PC-9 (cell line): ENCODE measurements around the gene LGI2. TPM values are rescaled to one million over a fixed set of nuclear protein-coding genes. Genes with fewer than 3 reads are reported as not detected.

ENCODE experiments used
- BruUV-seq: library from RNA; stranded (reverse); fragments of 400-500 nt; replicated peaks from 2 replicates; lab custom pipeline; 2021; lab: Mats Ljungman, UMichigan
- CTCF ChIA-PET: fragments of 300-600 bp; sonication (Branson Sonifier 250); formaldehyde crosslinking; loops from one replicate; lab custom pipeline; 2022; ENCODE audit warnings: antibody characterized with exemption; lab: Charles Lee
- POLR2A ChIA-PET: fragments of 300-600 bp; sonication (Branson Sonifier 250); formaldehyde crosslinking; loops from one replicate; lab custom pipeline; 2022; ENCODE audit warnings: antibody characterized with exemption; ENCODE audit not compliant: unreplicated experiment; lab: Charles Lee
- DNase-seq, 2 experiments: peaks; one replicate each; pipeline versions ENCODE4 v3.0.0 to v3.0.0-alpha.2; 2015 to 2022; ENCODE audit warnings: mixed read lengths in 1 of 2
- H2AFZ ChIP-seq: fragments of 200-600 bp; sonication (generic); 2 replicates; pipeline ENCODE4 v1.8.1; 2017; ENCODE audit warnings: antibody characterized with exemption
- H3F3A ChIP-seq: fragments of 200-600 bp; sonication (generic); 2 replicates; pipeline ENCODE4 v1.8.1; 2017; ENCODE audit warnings: antibody characterized with exemption, mild to moderate bottlenecking, low read depth; ENCODE audit not compliant: insufficient read depth
- H3K27ac ChIP-seq: fragments of 200-600 bp; sonication (generic); 2 replicates; pipeline ENCODE4 v1.6.1; 2016; ENCODE audit warnings: mixed run types
- H3K27me3 ChIP-seq: fragments of 200-600 bp; sonication (generic); 2 replicates; pipeline ENCODE4 v1.6.1; 2016; ENCODE audit warnings: low read depth, mixed run types; ENCODE audit not compliant: insufficient read depth
- H3K36me3 ChIP-seq: fragments of 200-600 bp; sonication (generic); 2 replicates; pipeline ENCODE4 v1.6.1; 2016; ENCODE audit warnings: low read depth, mixed run types
- H3K4me1 ChIP-seq: fragments of 200-600 bp; sonication (generic); replicated peaks from 2 replicates; pipeline ENCODE4 v1.6.1; 2016; ENCODE audit warnings: mixed run types; ENCODE audit not compliant: insufficient read depth
- H3K4me2 ChIP-seq: fragments of 200-600 bp; sonication (generic); 2 replicates; pipeline ENCODE4 v1.6.1; 2017; ENCODE audit warnings: mixed run types
- H3K4me3 ChIP-seq: fragments of 200-600 bp; sonication (generic); 2 replicates; pipeline ENCODE4 v1.6.1; 2016; ENCODE audit warnings: mixed run types
- H3K79me2 ChIP-seq: fragments of 200-600 bp; sonication (generic); 2 replicates; pipeline ENCODE4 v1.6.1; 2017; ENCODE audit warnings: low read depth, mixed run types
- H3K9me2 ChIP-seq: fragments of 200-600 bp; sonication (generic); 2 replicates; pipeline ENCODE4 v1.8.1; 2017; ENCODE audit warnings: mild to moderate bottlenecking; ENCODE audit not compliant: insufficient read depth
- H3K9me3 ChIP-seq: fragments of 200-600 bp; sonication (generic); 2 replicates; pipeline ENCODE4 v1.8.1; 2016; ENCODE audit warnings: low read depth; ENCODE audit not compliant: insufficient read depth
- H4K20me1 ChIP-seq: fragments of 200-600 bp; sonication (generic); 2 replicates; pipeline ENCODE4 v1.8.1; 2017; ENCODE audit not compliant: insufficient read depth
- EZH2 ChIP-seq: fragments of 200-600 bp; sonication (generic); IDR thresholded peaks from 2 replicates; pipeline ENCODE4 v1.8.0; 2017; ENCODE audit warnings: antibody characterized with exemption, low read depth
- intact Hi-C: fragments of 100-400 bp; cut with micrococcal nuclease; formaldehyde crosslinking; loops from one replicate; pipeline ENCODE4 v1.10.0; 2022; ENCODE audit not compliant: unreplicated experiment
- total RNA-seq: library from RNA; stranded (reverse); gene quantifications from 2 replicates; pipeline ENCODE4 v1.2.3, GENCODE V29; 2021
- TF ChIP-seq, protein P1 (sequence below): fragments of 200-600 bp; sonication (generic); conservative IDR thresholded peaks from 2 replicates; pipeline ENCODE4 v1.6.1; 2017; ENCODE audit warnings: mixed run types, antibody characterized with exemption, mild to moderate bottlenecking, moderate library complexity

LGI2 gene
- total RNA-seq, 1 experiment from 2014 or later = not detected

DNA sequence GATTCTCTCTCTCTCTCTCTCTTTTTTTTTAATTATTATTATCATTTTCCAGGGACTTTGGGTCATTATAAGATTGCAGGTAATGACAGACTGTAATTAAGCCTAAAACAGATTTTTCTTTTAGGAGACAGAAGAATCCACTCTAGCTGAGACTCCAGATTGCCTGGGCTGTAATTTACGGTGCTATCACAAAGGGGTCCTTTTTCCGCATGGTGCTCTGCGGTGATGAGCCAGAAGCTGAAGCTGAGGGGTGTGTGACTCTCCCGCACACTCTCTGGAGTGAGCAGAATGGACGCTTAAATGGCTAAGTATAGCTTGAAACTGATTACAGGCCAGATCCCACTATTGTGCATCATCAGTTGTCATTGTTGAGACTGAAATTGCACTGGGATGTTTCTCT lies 50.0 kb downstream of the LGI2 start:
- TF ChIP-seq, protein P1, sequence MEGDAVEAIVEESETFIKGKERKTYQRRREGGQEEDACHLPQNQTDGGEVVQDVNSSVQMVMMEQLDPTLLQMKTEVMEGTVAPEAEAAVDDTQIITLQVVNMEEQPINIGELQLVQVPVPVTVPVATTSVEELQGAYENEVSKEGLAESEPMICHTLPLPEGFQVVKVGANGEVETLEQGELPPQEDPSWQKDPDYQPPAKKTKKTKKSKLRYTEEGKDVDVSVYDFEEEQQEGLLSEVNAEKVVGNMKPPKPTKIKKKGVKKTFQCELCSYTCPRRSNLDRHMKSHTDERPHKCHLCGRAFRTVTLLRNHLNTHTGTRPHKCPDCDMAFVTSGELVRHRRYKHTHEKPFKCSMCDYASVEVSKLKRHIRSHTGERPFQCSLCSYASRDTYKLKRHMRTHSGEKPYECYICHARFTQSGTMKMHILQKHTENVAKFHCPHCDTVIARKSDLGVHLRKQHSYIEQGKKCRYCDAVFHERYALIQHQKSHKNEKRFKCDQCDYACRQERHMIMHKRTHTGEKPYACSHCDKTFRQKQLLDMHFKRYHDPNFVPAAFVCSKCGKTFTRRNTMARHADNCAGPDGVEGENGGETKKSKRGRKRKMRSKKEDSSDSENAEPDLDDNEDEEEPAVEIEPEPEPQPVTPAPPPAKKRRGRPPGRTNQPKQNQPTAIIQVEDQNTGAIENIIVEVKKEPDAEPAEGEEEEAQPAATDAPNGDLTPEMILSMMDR = no peak
- TF ChIP-seq EZH2 = no peak
- no peaks in the 10 kb centered on the region for H3K36me3 ChIP-seq
- H3K4me2 ChIP-seq = no peak overlapping the region
- ChIA-PET CTCF (interaction anchor here (0.6 to 0.8 kb wide), 3 partner anchors 119 to 821 kb away, joined by 3 to 21 read pairs (median 3); no protein-coding TSS in a partner anchor), POLR2A (no interaction called here)
- no peak overlapping the region for H3K27ac ChIP-seq
- no peaks in the 10 kb centered on the region for H3K9me3 ChIP-seq
- H3K27me3 ChIP-seq = no peaks in the 10 kb centered on the region
- H4K20me1 ChIP-seq = no peaks in the 10 kb centered on the region
- no peaks in the 10 kb centered on the region for H3K9me2 ChIP-seq
- no peaks in the 10 kb centered on the region; the same call in 1 of the 2 replicates for H3K4me1 ChIP-seq
- no peak for DNase-seq
- no peaks in the 10 kb centered on the region for H3K79me2 ChIP-seq
- no peak overlapping the region for H2AFZ ChIP-seq
- no TSS peak for BruUV-seq
- H3K4me3 ChIP-seq = no peak overlapping the region
- intact Hi-C loops = loop anchor here (5.0 kb wide), 1 partner anchor 387 kb away; no protein-coding TSS in a partner anchor
- no peaks in the 10 kb centered on the region for H3F3A ChIP-seq

DNA sequence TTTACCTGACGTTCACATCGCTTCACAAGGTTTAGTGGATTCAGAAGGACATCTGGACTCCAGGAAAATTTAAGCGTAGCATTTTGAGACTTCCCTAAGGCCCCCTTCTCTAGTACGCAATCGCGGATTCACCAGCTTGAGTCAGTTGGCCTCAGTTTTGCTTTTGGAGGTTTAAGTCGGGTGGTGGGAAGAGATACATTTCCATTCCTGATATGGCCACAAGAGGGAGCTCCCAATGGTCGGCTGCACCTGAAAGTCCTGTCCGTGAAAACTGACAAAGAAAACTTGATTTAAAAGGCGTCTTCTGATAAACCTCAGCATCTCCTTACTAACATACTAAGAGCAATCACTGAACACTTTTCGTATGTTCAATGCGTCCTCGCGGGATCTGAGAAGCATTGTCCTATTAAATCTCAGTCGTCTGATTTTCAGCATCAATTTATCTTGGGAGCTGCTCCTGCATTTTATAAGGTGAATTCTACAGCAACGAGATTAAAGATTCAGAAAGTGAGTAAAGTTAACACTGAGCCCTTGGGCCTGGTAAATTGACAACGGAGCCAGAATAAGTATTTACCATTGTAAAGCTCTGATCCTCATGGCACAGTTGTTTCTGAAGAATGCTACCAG lies 50.6 kb downstream of the LGI2 start:
- TF ChIP-seq, protein P1 = peak; percentile 83
- no peak for TF ChIP-seq EZH2
- POLR2A ChIA-PET = no interaction called here
- Histone ChIP-seq H4K20me1 (no peaks in the 10 kb centered on the region), H3K4me2 (peak overlapping the region; percentile 54), H3K4me3 (no peak overlapping the region), H3K27ac (no peak overlapping the region), H3K27me3 (no peaks in the 10 kb centered on the region), H3K4me1 (no peaks in the 10 kb centered on the region; the same call in 1 of the 2 replicates), H3K36me3 (no peaks in the 10 kb centered on the region), H3K79me2 (no peaks in the 10 kb centered on the region), H2AFZ (0 out of 2 replicates have a peak overlapping the region, but pooled peaks have one; percentile 61), H3K9me3 (no peaks in the 10 kb centered on the region), H3K9me2 (no peaks in the 10 kb centered on the region), H3F3A (no peaks in the 10 kb centered on the region)
- DNase-seq = peak; percentile 39 to 40
- CTCF ChIA-PET = interaction anchor here (0.6 to 0.8 kb wide), 4 partner anchors 97 to 821 kb away, joined by 3 to 21 read pairs (median 3); no protein-coding TSS in a partner anchor
- no TSS peak for BruUV-seq
- intact Hi-C loops = loop anchor here (5.0 kb wide), 1 partner anchor 387 kb away; no protein-coding TSS in a partner anchor

DNA sequence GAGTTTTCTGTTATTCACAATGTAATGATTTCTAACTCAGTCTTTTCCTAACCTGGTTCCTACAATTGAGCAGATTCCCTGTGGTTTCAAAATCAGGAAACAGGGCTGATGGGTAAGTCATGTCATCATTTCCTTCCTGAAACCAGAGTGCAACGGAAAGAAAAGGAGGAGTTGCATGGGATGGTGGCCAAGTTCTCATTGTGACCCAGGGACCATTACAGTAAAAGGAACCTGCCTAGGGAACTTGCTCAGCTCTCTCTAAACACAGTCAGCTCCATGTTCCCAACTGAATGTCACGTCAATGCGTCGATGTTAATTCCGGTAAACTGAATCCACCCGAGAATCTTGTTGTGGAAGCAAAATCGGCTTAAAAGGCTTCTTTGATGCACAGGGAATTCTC lies 51.2 kb downstream of the LGI2 start:
- TF ChIP-seq, protein P1 = no peak
- no peak for TF ChIP-seq EZH2
- Histone ChIP-seq H2AFZ (no peak overlapping the region), H3K36me3 (no peaks in the 10 kb centered on the region), H3K27me3 (no peaks in the 10 kb centered on the region), H3K9me2 (no peaks in the 10 kb centered on the region), H3K4me2 (no peak overlapping the region), H3F3A (no peaks in the 10 kb centered on the region), H3K79me2 (no peaks in the 10 kb centered on the region), H3K9me3 (no peaks in the 10 kb centered on the region), H4K20me1 (no peaks in the 10 kb centered on the region), H3K27ac (no peak overlapping the region), H3K4me1 (no peaks in the 10 kb centered on the region; the same call in 1 of the 2 replicates), H3K4me3 (no peak overlapping the region)
- ChIA-PET POLR2A (no interaction called here), CTCF (interaction anchor here (0.6 kb wide), 1 partner anchor 97 kb away, joined by 3 read pairs; no protein-coding TSS in a partner anchor)
- DNase-seq = no peak
- intact Hi-C loops = no loop called here
- no TSS peak for BruUV-seq
